ENCODE measurements around the gene SLC24A3. TPM values are rescaled to one million over a fixed set of nuclear protein-coding genes. Genes with fewer than 3 reads are reported as not detected.

The SLC24A3 gene
- total RNA-seq, 1 experiment from 2014 or later = not detected

GRCh38 chr20:19583532-19584175 is 371.2 kb downstream of the SLC24A3 start:
- peak; percentile 14 for DNase-seq (ENCODE audit: low spot score)

GRCh38 chr20:19588241-19588640 is 375.8 kb downstream of the SLC24A3 start:
- DNase-seq (ENCODE audit: low spot score) = no peak

- no peak for DNase-seq (ENCODE audit: low spot score)
These were observed 376.3 kb downstream of the SLC24A3 start for GRCh38 chr20:19588732-19589131.

GRCh38 chr20:19589787-19590362 is 377.4 kb downstream of the SLC24A3 start:
- DNase-seq (ENCODE audit: low spot score) = no peak

- no peak for DNase-seq (ENCODE audit: low spot score)
These were observed 377.9 kb downstream of the SLC24A3 start for GRCh38 chr20:19590382-19590781.

- no peak for DNase-seq (ENCODE audit: low spot score)
These were observed 381.3 kb downstream of the SLC24A3 start for GRCh38 chr20:19593762-19594161.

- DNase-seq (ENCODE audit: low spot score) = no peak
These were observed 382.5 kb downstream of the SLC24A3 start for GRCh38 chr20:19594896-19595295.

GRCh38 chr20:19598117-19598850 is 385.8 kb downstream of the SLC24A3 start:
- DNase-seq (ENCODE audit: low spot score) = no peak

GRCh38 chr20:19599200-19599599 is 386.8 kb downstream of the SLC24A3 start:
- no peak for DNase-seq (ENCODE audit: low spot score)

- DNase-seq (ENCODE audit: low spot score) = no peak
These were observed 387.6 kb downstream of the SLC24A3 start for GRCh38 chr20:19600042-19600441.

GRCh38 chr20:19601126-19601810 is 388.8 kb downstream of the SLC24A3 start:
- no peak for DNase-seq (ENCODE audit: low spot score)

- no peak for DNase-seq (ENCODE audit: low spot score)
These were observed 390.4 kb downstream of the SLC24A3 start for GRCh38 chr20:19602675-19603375.

- no peak for DNase-seq (ENCODE audit: low spot score)
These were observed 390.9 kb downstream of the SLC24A3 start for GRCh38 chr20:19603376-19603750.

- no peak for DNase-seq (ENCODE audit: low spot score)
These were observed 393.5 kb downstream of the SLC24A3 start for GRCh38 chr20:19605786-19606485.

- peak; percentile 45 for DNase-seq (ENCODE audit: low spot score)
These were observed 397.3 kb downstream of the SLC24A3 start for GRCh38 chr20:19609642-19610223.

GRCh38 chr20:19615629-19616028 is 403.2 kb downstream of the SLC24A3 start:
- no peak for DNase-seq (ENCODE audit: low spot score)

- DNase-seq (ENCODE audit: low spot score) = no peak
These were observed 403.6 kb downstream of the SLC24A3 start for GRCh38 chr20:19616081-19616480.

GRCh38 chr20:19616620-19617019 is 404.2 kb downstream of the SLC24A3 start:
- no peak for DNase-seq (ENCODE audit: low spot score)

GRCh38 chr20:19617256-19617655 is 404.8 kb downstream of the SLC24A3 start:
- DNase-seq (ENCODE audit: low spot score) = no peak

- no peak for DNase-seq (ENCODE audit: low spot score)
These were observed 406.3 kb downstream of the SLC24A3 start for GRCh38 chr20:19618711-19619110.

- DNase-seq (ENCODE audit: low spot score) = no peak
These were observed 407.5 kb downstream of the SLC24A3 start for GRCh38 chr20:19619904-19620430.

All from A172 (cell line).